ENCODE measurements around the gene LDHAL6B.

DNA sequence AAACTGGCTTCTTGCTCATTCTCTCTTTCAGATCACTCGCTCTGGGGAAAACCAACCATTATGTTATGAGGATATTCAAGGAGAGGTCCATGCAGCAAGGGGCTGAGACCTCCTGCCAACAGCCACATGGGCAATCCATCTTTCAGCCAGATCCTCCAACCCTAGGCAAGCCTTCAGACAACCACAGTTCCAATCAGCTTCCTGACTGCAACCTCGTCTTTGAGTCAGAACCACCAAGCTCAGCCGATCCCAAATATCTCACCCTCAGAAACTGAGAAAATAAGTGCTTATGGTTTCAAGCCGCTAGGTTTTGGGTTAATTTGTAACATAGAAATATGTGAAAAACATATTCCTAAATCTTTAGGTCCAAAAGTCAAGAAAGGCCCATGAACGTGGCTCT is 10.3 kb downstream of the LDHAL6B start:
- no peak for TF ChIP-seq EP300 (IDR thresholded peaks at IDR 0.05; ENCODE audit: borderline replicate concordance in 1 of 2, low read depth in 2 of 2, low read length in 2 of 2)
- TF ChIP-seq KDM5A (IDR thresholded peaks at IDR 0.05; ENCODE audit: low read length) = no peak
- no peak for TF ChIP-seq YY1 (IDR thresholded peaks at IDR 0.05; ENCODE audit: low read depth, low read length)
- TF ChIP-seq, protein P1, sequence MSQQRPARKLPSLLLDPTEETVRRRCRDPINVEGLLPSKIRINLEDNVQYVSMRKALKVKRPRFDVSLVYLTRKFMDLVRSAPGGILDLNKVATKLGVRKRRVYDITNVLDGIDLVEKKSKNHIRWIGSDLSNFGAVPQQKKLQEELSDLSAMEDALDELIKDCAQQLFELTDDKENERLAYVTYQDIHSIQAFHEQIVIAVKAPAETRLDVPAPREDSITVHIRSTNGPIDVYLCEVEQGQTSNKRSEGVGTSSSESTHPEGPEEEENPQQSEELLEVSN (IDR thresholded peaks at IDR 0.05) = no peak

Measured in H1 (cell line).